ENCODE data around the gene FHOD3. TPM values are rescaled to one million over a fixed set of nuclear protein-coding genes. Genes with fewer than 3 reads are reported as not detected.

The FHOD3 gene
- total RNA-seq, 1 experiment from 2014 or later: 18.1 TPM

- Histone ChIP-seq H3K9me3 (ENCODE audit: low read length) (no peaks in the 10 kb centered on the region), H2AFZ (ENCODE audit: low read length) (no peak overlapping the region), H3K4me3 (ENCODE audit: low read length) (no peak overlapping the region), H3K27ac (ENCODE audit: low read length) (no peak overlapping the region), H3K79me2 (ENCODE audit: low read length) (peaks cover 40% of the 10 kb centered on the region), H3F3A (ENCODE audit: low read length, unreplicated experiment) (no peaks in the 10 kb centered on the region), H4K20me1 (ENCODE audit: low read length) (no peaks in the 10 kb centered on the region), H3K27me3 (ENCODE audit: low read length) (no peaks in the 10 kb centered on the region), H3K36me3 (ENCODE audit: low read depth, low read length) (no peaks in the 10 kb centered on the region), H3K9ac (ENCODE audit: low read length) (no peak overlapping the region), H3K4me2 (ENCODE audit: low read length) (no peak overlapping the region), H3K4me1 (ENCODE audit: insufficient read depth, low read length) (no peaks in the 10 kb centered on the region; the same call in 1 of the 2 replicates), H3K9me2 (replicated peaks; ENCODE audit: low read length) (no peaks in the 10 kb centered on the region)
- no peak for TF ChIP-seq EZH2 (IDR thresholded peaks at IDR 0.05; ENCODE audit: low read length, unreplicated experiment)
- no peak for TF ChIP-seq EZH2phosphoT487 (IDR thresholded peaks at IDR 0.05; ENCODE audit: borderline replicate concordance, low read length)
- TF ChIP-seq CTCF (conservative IDR thresholded peaks at IDR 0.05; ENCODE audit: low read depth, low read length): no peak
- ChIA-PET CTCF (no interaction called here), POLR2A (ENCODE audit: unreplicated experiment) (no interaction called here)
- intact Hi-C loops (cut with micrococcal nuclease): no loop called here
- no peak for ATAC-seq
- no peak for DNase-seq
- BruUV-seq (replicated peaks): no TSS peak
These were observed 30.1 kb downstream of the FHOD3 start for GRCh38 chr18:36327352-36328316.

- ATAC-seq (no peak), DNase-seq (no peak)
- no peak overlapping the region for H2AFZ ChIP-seq (ENCODE audit: low read length)
- no peak for TF ChIP-seq EZH2 (IDR thresholded peaks at IDR 0.05; ENCODE audit: low read length, unreplicated experiment)
- no peak for TF ChIP-seq CTCF (conservative IDR thresholded peaks at IDR 0.05; ENCODE audit: low read depth, low read length)
- TF ChIP-seq EZH2phosphoT487 (IDR thresholded peaks at IDR 0.05; ENCODE audit: borderline replicate concordance, low read length): no peak
- H3K27ac ChIP-seq (ENCODE audit: low read length): no peak overlapping the region
- H3K4me1 ChIP-seq (ENCODE audit: insufficient read depth, low read length): no peaks in the 10 kb centered on the region; the same call in 1 of the 2 replicates
- H3K79me2 ChIP-seq (ENCODE audit: low read length): peaks cover 32% of the 10 kb centered on the region
- H4K20me1 ChIP-seq (ENCODE audit: low read length): no peaks in the 10 kb centered on the region
- BruUV-seq (replicated peaks): no TSS peak
- H3K9me3 ChIP-seq (ENCODE audit: low read length): no peaks in the 10 kb centered on the region
- no peak overlapping the region for H3K9ac ChIP-seq (ENCODE audit: low read length)
- no peak overlapping the region for H3K4me2 ChIP-seq (ENCODE audit: low read length)
- H3K27me3 ChIP-seq (ENCODE audit: low read length): no peaks in the 10 kb centered on the region
- H3K9me2 ChIP-seq (replicated peaks; ENCODE audit: low read length): no peaks in the 10 kb centered on the region
- POLR2A ChIA-PET (ENCODE audit: unreplicated experiment): no interaction called here
- no peak overlapping the region for H3K4me3 ChIP-seq (ENCODE audit: low read length)
- intact Hi-C loops (cut with micrococcal nuclease): no loop called here
- H3F3A ChIP-seq (ENCODE audit: low read length, unreplicated experiment): no peaks in the 10 kb centered on the region
- H3K36me3 ChIP-seq (ENCODE audit: low read depth, low read length): no peaks in the 10 kb centered on the region
- CTCF ChIA-PET: no interaction called here
These were observed 30.9 kb downstream of the FHOD3 start for GRCh38 chr18:36328385-36328858.

- H3K27me3 ChIP-seq (ENCODE audit: low read length): no peaks in the 10 kb centered on the region
- H3K9ac ChIP-seq (ENCODE audit: low read length): no peak overlapping the region
- H3K79me2 ChIP-seq (ENCODE audit: low read length): peaks cover 27% of the 10 kb centered on the region
- POLR2A ChIA-PET (ENCODE audit: unreplicated experiment): no interaction called here
- H3F3A ChIP-seq (ENCODE audit: low read length, unreplicated experiment): no peaks in the 10 kb centered on the region
- no peaks in the 10 kb centered on the region for H3K36me3 ChIP-seq (ENCODE audit: low read depth, low read length)
- no TSS peak for BruUV-seq (replicated peaks)
- intact Hi-C loops (cut with micrococcal nuclease): no loop called here
- no peaks in the 10 kb centered on the region for H3K9me2 ChIP-seq (replicated peaks; ENCODE audit: low read length)
- ATAC-seq (no peak), DNase-seq (no peak)
- no peak overlapping the region for H2AFZ ChIP-seq (ENCODE audit: low read length)
- no peak for TF ChIP-seq EZH2 (IDR thresholded peaks at IDR 0.05; ENCODE audit: low read length, unreplicated experiment)
- no peak for TF ChIP-seq CTCF (conservative IDR thresholded peaks at IDR 0.05; ENCODE audit: low read depth, low read length)
- no peak for TF ChIP-seq EZH2phosphoT487 (IDR thresholded peaks at IDR 0.05; ENCODE audit: borderline replicate concordance, low read length)
- CTCF ChIA-PET: no interaction called here
- no peak overlapping the region for H3K4me3 ChIP-seq (ENCODE audit: low read length)
- no peak overlapping the region for H3K4me2 ChIP-seq (ENCODE audit: low read length)
- H3K9me3 ChIP-seq (ENCODE audit: low read length): no peaks in the 10 kb centered on the region
- no peaks in the 10 kb centered on the region for H4K20me1 ChIP-seq (ENCODE audit: low read length)
- H3K4me1 ChIP-seq (ENCODE audit: insufficient read depth, low read length): no peaks in the 10 kb centered on the region; the same call in 1 of the 2 replicates
- no peak overlapping the region for H3K27ac ChIP-seq (ENCODE audit: low read length)
These were observed 31.4 kb downstream of the FHOD3 start for GRCh38 chr18:36328916-36329315.
